Astrocyte (in vitro differentiated cells and primary cell): Measurements from ENCODE around the gene HTR4.

Experiments
- EZH2 ChIP-seq: IDR thresholded peaks from 2 replicates; pipeline ENCODE4 v1.6.1; 2012; ENCODE audit warnings: mild to moderate bottlenecking, low read length, inconsistent platforms; ENCODE audit not compliant: insufficient read depth
- TF ChIP-seq, protein P1 (sequence below): IDR thresholded peaks from 2 replicates; pipeline ENCODE4 v1.5.1; 2011; ENCODE audit warnings: low read depth, mild to moderate bottlenecking, inconsistent platforms, low read length, moderate library complexity; ENCODE audit not compliant: insufficient read depth

DNA sequence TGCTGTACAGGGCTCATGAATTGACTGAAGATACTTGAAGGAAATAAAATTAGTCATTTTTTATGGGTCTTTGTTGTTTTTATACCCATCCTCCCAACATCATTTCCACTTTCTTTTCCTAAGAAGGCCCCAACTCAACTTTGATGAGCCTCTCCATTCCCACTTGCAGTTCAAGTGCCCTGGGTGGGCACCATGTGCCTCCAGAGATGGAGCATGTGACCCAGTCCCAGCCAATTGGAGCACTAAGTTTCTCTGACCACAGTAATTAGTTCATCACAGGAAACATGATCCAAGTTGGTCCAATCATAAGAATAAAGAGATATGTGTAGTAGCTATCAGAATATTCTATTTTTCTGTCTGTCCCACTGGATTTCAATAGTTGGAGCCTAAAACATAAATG lies 46.9 kb downstream of the HTR4 start:
- TF ChIP-seq, protein P1, sequence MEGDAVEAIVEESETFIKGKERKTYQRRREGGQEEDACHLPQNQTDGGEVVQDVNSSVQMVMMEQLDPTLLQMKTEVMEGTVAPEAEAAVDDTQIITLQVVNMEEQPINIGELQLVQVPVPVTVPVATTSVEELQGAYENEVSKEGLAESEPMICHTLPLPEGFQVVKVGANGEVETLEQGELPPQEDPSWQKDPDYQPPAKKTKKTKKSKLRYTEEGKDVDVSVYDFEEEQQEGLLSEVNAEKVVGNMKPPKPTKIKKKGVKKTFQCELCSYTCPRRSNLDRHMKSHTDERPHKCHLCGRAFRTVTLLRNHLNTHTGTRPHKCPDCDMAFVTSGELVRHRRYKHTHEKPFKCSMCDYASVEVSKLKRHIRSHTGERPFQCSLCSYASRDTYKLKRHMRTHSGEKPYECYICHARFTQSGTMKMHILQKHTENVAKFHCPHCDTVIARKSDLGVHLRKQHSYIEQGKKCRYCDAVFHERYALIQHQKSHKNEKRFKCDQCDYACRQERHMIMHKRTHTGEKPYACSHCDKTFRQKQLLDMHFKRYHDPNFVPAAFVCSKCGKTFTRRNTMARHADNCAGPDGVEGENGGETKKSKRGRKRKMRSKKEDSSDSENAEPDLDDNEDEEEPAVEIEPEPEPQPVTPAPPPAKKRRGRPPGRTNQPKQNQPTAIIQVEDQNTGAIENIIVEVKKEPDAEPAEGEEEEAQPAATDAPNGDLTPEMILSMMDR = no peak
- TF ChIP-seq EZH2 = no peak
